Breast epithelium (tissue), 4 donors: Measurements from ENCODE around the gene OSTM1. TPM values are rescaled to one million over a fixed set of nuclear protein-coding genes. Genes with fewer than 3 reads are reported as not detected.

ENCODE experiments used
- DNase-seq, 2 donors: peaks; one replicate each; pipeline ENCODE4 v3.0.0-alpha.2; 2019; ENCODE audit warnings: low spot score in 2 of 2
- H3K27ac ChIP-seq, 2 donors: fragments of 200-600 bp; sonication (generic) in 1 of 2; one replicate each; pipeline ENCODE4 v1.5.1; 2016 to 2019; ENCODE audit warnings: mild to moderate bottlenecking in 1 of 2
- H3K27me3 ChIP-seq, 2 donors: fragments of 200-600 bp; sonication (generic) in 1 of 2; one replicate each; pipeline versions ENCODE4 v1.5.1 to v1.6.0; 2017 to 2019; ENCODE audit warnings: control low read depth in 1 of 2, mild to moderate bottlenecking in 1 of 2
- H3K36me3 ChIP-seq: fragments of 200-600 bp; one replicate; pipeline ENCODE4 v1.5.1; 2019
- H3K4me1 ChIP-seq, 2 donors: fragments of 200-600 bp; sonication (generic); one replicate each; pipeline ENCODE4 v1.5.1; 2016 to 2019; ENCODE audit warnings: control low read depth in 1 of 2
- H3K4me3 ChIP-seq, 3 donors: fragments of 200-600 bp; sonication (generic); 1 replicate in 2 of 3; 2 replicates in 1 of 3; pipeline ENCODE4 v1.5.1; 2016 to 2019; ENCODE audit warnings: mild to moderate bottlenecking in 3 of 3, moderate library complexity in 2 of 3
- H3K9me3 ChIP-seq, 2 donors: fragments of 200-600 bp; sonication (generic) in 1 of 2; one replicate each; pipeline ENCODE4 v1.5.1; 2016 to 2019; ENCODE audit warnings: control low read depth in 1 of 2
- CTCF ChIP-seq, 3 donors: fragments of 450-650 bp; IDR thresholded peaks; one replicate each; pipeline ENCODE4 v1.5.1; 2016 to 2017; ENCODE audit warnings: antibody characterized with exemption in 3 of 3, mild to moderate bottlenecking in 3 of 3, moderate library complexity in 3 of 3
- POLR2A ChIP-seq: fragments of 450-650 bp; IDR thresholded peaks from one replicate; pipeline ENCODE4 v1.6.1; 2016; ENCODE audit warnings: antibody characterized with exemption, mild to moderate bottlenecking, moderate library complexity
- POLR2AphosphoS5 ChIP-seq, 3 donors: sonication (generic); formaldehyde crosslinking; IDR thresholded peaks; one replicate each; pipeline ENCODE4 v1.6.1; 2017; ENCODE audit warnings: antibody characterized with exemption in 3 of 3
- intact Hi-C: fragments of 100-400 bp; cut with DNase I; formaldehyde crosslinking; loops from one replicate; pipeline ENCODE4 v1.15.1; 2023; ENCODE audit warnings: low total_unique reads
- total RNA-seq, 3 donors: library from RNA; depleted of rRNA; stranded (reverse); fragments of >200 nt; gene quantifications; one replicate each; pipeline ENCODE4 v1.1.0, GENCODE V29; 2016

The OSTM1 gene
- total RNA-seq, 3 donors from 2014 or later: 27.1 to 75.2 (median 36.7) TPM

GRCh38 chr6:108108374-108108773 lies 33.8 kb upstream of the OSTM1 start:
- Histone ChIP-seq H3K4me3 (no peak overlapping the region), H3K27me3 (peaks cover 0 to 3% of the 10 kb centered on the region in 2 donors), H3K9me3 (no peaks in the 10 kb centered on the region), H3K27ac (no peak overlapping the region), H3K4me1 (no peaks in the 10 kb centered on the region), H3K36me3 (no peaks in the 10 kb centered on the region)
- TF ChIP-seq POLR2A (no peak), POLR2AphosphoS5 (IDR thresholded peaks at IDR 0.05) (no peak), CTCF (IDR thresholded peaks at IDR 0.05) (no peak)
- intact Hi-C loops: no loop called here
- no peak for DNase-seq

GRCh38 chr6:108107102-108107501 lies 32.6 kb upstream of the OSTM1 start:
- no peak for DNase-seq
- intact Hi-C loops: no loop called here
- H3K36me3 ChIP-seq: no peaks in the 10 kb centered on the region
- H3K4me1 ChIP-seq: no peaks in the 10 kb centered on the region
- H3K4me3 ChIP-seq: no peak overlapping the region
- peaks cover 0 to 3% of the 10 kb centered on the region in 2 donors for H3K27me3 ChIP-seq
- TF ChIP-seq POLR2A: no peak
- no peak overlapping the region for H3K27ac ChIP-seq
- no peaks in the 10 kb centered on the region for H3K9me3 ChIP-seq

- Histone ChIP-seq H3K4me3 (no peak overlapping the region), H3K9me3 (no peaks in the 10 kb centered on the region), H3K36me3 (no peaks in the 10 kb centered on the region), H3K27me3 (peaks cover 0 to 3% of the 10 kb centered on the region in 2 donors), H3K27ac (no peak overlapping the region), H3K4me1 (no peaks in the 10 kb centered on the region)
- intact Hi-C loops: no loop called here
- TF ChIP-seq POLR2AphosphoS5 (IDR thresholded peaks at IDR 0.05) (no peak), CTCF (IDR thresholded peaks at IDR 0.05) (no peak), POLR2A (no peak)
- DNase-seq: no peak
Observed at GRCh38 chr6:108106694-108107093, 32.2 kb upstream of the OSTM1 start.

GRCh38 chr6:108106261-108106660 lies 31.7 kb upstream of the OSTM1 start:
- H3K36me3 ChIP-seq: no peaks in the 10 kb centered on the region
- H3K27me3 ChIP-seq: peaks cover 0 to 3% of the 10 kb centered on the region in 2 donors
- no peak overlapping the region for H3K27ac ChIP-seq
- intact Hi-C loops: no loop called here
- no peak for TF ChIP-seq POLR2AphosphoS5 (IDR thresholded peaks at IDR 0.05)
- TF ChIP-seq CTCF (IDR thresholded peaks at IDR 0.05): no peak
- no peak for TF ChIP-seq POLR2A
- DNase-seq: no peak
- H3K4me3 ChIP-seq: no peak overlapping the region
- no peaks in the 10 kb centered on the region for H3K4me1 ChIP-seq
- H3K9me3 ChIP-seq: no peaks in the 10 kb centered on the region

GRCh38 chr6:108105571-108105970 lies 31.0 kb upstream of the OSTM1 start:
- Histone ChIP-seq H3K27ac (no peak overlapping the region), H3K36me3 (no peaks in the 10 kb centered on the region), H3K4me3 (no peak overlapping the region), H3K27me3 (peaks cover 0 to 3% of the 10 kb centered on the region in 2 donors), H3K4me1 (no peaks in the 10 kb centered on the region), H3K9me3 (no peaks in the 10 kb centered on the region)
- TF ChIP-seq CTCF (IDR thresholded peaks at IDR 0.05) (no peak), POLR2A (no peak), POLR2AphosphoS5 (IDR thresholded peaks at IDR 0.05) (no peak)
- no peak for DNase-seq
- intact Hi-C loops: no loop called here

- H3K4me3 ChIP-seq: no peak overlapping the region
- TF ChIP-seq POLR2A (no peak), CTCF (IDR thresholded peaks at IDR 0.05) (no peak), POLR2AphosphoS5 (IDR thresholded peaks at IDR 0.05) (no peak)
- H3K36me3 ChIP-seq: no peaks in the 10 kb centered on the region
- H3K9me3 ChIP-seq: no peaks in the 10 kb centered on the region
- H3K4me1 ChIP-seq: no peaks in the 10 kb centered on the region
- H3K27ac ChIP-seq: no peak overlapping the region
- H3K27me3 ChIP-seq: no peaks in the 10 kb centered on the region
- DNase-seq: no peak
- intact Hi-C loops: no loop called here
Observed at GRCh38 chr6:108102965-108103364, 28.4 kb upstream of the OSTM1 start.
